ENCODE results near the gene EXOC4.
"Not testable (repeated sequence)": the region's sequence is repeated elsewhere in the genome, so short reads cannot be mapped to it uniquely, and the experiment has no call there.

The EXOC4 gene

GRCh38 chr7:133611955-133612354 lies 359.1 kb downstream of the EXOC4 start:
- DNase-seq (ENCODE audit: low read depth in 2 of 3, low spot score in 2 of 3) = no peak

GRCh38 chr7:133613250-133613790 lies 360.4 kb downstream of the EXOC4 start:
- DNase-seq (ENCODE audit: low read depth in 2 of 3, low spot score in 2 of 3) = no peak

- DNase-seq (ENCODE audit: low read depth in 2 of 3, low spot score in 2 of 3) = no peak
Observed at GRCh38 chr7:133614251-133614650, 361.4 kb downstream of the EXOC4 start.

- DNase-seq (ENCODE audit: low read depth in 2 of 3, low spot score in 2 of 3) = no peak
Observed at GRCh38 chr7:133618970-133619369, 366.1 kb downstream of the EXOC4 start.

GRCh38 chr7:133619491-133619890 lies 366.6 kb downstream of the EXOC4 start:
- no peak for DNase-seq (ENCODE audit: low read depth in 2 of 3, low spot score in 2 of 3)

GRCh38 chr7:133623721-133624120 lies 370.8 kb downstream of the EXOC4 start:
- no peak for DNase-seq (ENCODE audit: low read depth in 2 of 3, low spot score in 2 of 3)

- no peak for DNase-seq (ENCODE audit: low read depth in 2 of 3, low spot score in 2 of 3)
Observed at GRCh38 chr7:133625046-133625445, 372.2 kb downstream of the EXOC4 start.

- no peak for DNase-seq (ENCODE audit: low read depth in 2 of 3, low spot score in 2 of 3)
Observed at GRCh38 chr7:133629701-133630100, 376.8 kb downstream of the EXOC4 start.

GRCh38 chr7:133633055-133633454 lies 380.2 kb downstream of the EXOC4 start:
- DNase-seq (ENCODE audit: low read depth in 2 of 3, low spot score in 2 of 3) = no peak

GRCh38 chr7:133635541-133635940 lies 382.7 kb downstream of the EXOC4 start:
- DNase-seq (ENCODE audit: low read depth in 2 of 3, low spot score in 2 of 3) = no peak

GRCh38 chr7:133638857-133639256 lies 386.0 kb downstream of the EXOC4 start:
- DNase-seq (ENCODE audit: low read depth in 2 of 3, low spot score in 2 of 3) = no peak

- no peak for DNase-seq (ENCODE audit: low read depth in 2 of 3, low spot score in 2 of 3)
Observed at GRCh38 chr7:133641436-133641835, 388.6 kb downstream of the EXOC4 start.

- no peak for DNase-seq (ENCODE audit: low read depth in 2 of 3, low spot score in 2 of 3)
Observed at GRCh38 chr7:133642907-133643306, 390.0 kb downstream of the EXOC4 start.

- DNase-seq (ENCODE audit: low read depth in 2 of 3, low spot score in 2 of 3) = not testable (repeated sequence)
Observed at GRCh38 chr7:133643652-133644051, 390.8 kb downstream of the EXOC4 start.

- DNase-seq (ENCODE audit: low read depth in 2 of 3, low spot score in 2 of 3) = no peak
Observed at GRCh38 chr7:133645884-133646391, 393.1 kb downstream of the EXOC4 start.

- DNase-seq (ENCODE audit: low read depth in 2 of 3, low spot score in 2 of 3) = no peak
Observed at GRCh38 chr7:133646472-133647315, 393.8 kb downstream of the EXOC4 start.

- no peak for DNase-seq (ENCODE audit: low read depth in 2 of 3, low spot score in 2 of 3)
Observed at GRCh38 chr7:133649593-133649992, 396.7 kb downstream of the EXOC4 start.

- no peak for DNase-seq (ENCODE audit: low read depth in 2 of 3, low spot score in 2 of 3)
Observed at GRCh38 chr7:133650069-133650468, 397.2 kb downstream of the EXOC4 start.

GRCh38 chr7:133650487-133651300 lies 397.8 kb downstream of the EXOC4 start:
- no peak for DNase-seq (ENCODE audit: low read depth in 2 of 3, low spot score in 2 of 3)

GRCh38 chr7:133652547-133652946 lies 399.7 kb downstream of the EXOC4 start:
- DNase-seq (ENCODE audit: low read depth in 2 of 3, low spot score in 2 of 3) = no peak

GRCh38 chr7:133654547-133654946 lies 401.7 kb downstream of the EXOC4 start:
- DNase-seq (ENCODE audit: low read depth in 2 of 3, low spot score in 2 of 3) = no peak

GRCh38 chr7:133662276-133662675 lies 409.4 kb downstream of the EXOC4 start:
- no peak for DNase-seq (ENCODE audit: low read depth in 2 of 3, low spot score in 2 of 3)

Data from activated CD8-positive, alpha-beta memory T cell treated with anti-CD3 and anti-CD28 coated beads for 48 hours (primary cell).